Measurements from ENCODE around the gene ENOX1. TPM values are rescaled to one million over a fixed set of nuclear protein-coding genes. Genes with fewer than 3 reads are reported as not detected.

ENOX1 gene
- total and polyA plus RNA-seq, 2 of the 13 experiments (the other 11 are each of a cell fraction or from before 2014, with no cell fraction given) = not detected

- no peaks in the 10 kb centered on the region for H3K4me1 ChIP-seq (ENCODE audit: insufficient read depth, low read length)
- H3K79me2 ChIP-seq (ENCODE audit: insufficient read depth, low read length) = no peaks in the 10 kb centered on the region
- no peaks in the 10 kb centered on the region for H3K36me3 ChIP-seq (replicated peaks in 1 of 2; ENCODE audit: control insufficient read depth in 1 of 2, insufficient read depth in 2 of 2, low read length in 2 of 2)
- H2AFZ ChIP-seq (ENCODE audit: low read length) = no peak overlapping the region
- ChIA-PET CTCF (ENCODE audit: low intra/inter-chr PET ratio, low total read pairs) (no interaction called here), POLR2A (no interaction called here)
- in situ Hi-C loops (cut with HindIII; ENCODE audit: extremely low pct_ligation_motif_present, low pct_unique_long_range_greater_than_20kb) = no loop called here
- ATAC-seq = no peak
- H3K4me3 ChIP-seq (replicated peaks in 1 of 3; ENCODE audit: insufficient read depth in 1 of 3, low read depth in 2 of 3, low read length in 3 of 3) = no peak overlapping the region
- 75% methylated on average over 4 of the region's 4 CpGs for WGBS (ENCODE audit: low lambda C conversion rate)
- no peak overlapping the region for H3K27ac ChIP-seq (ENCODE audit: extremely low read length, insufficient read depth, low read length)
- no peaks in the 10 kb centered on the region for H3K9me3 ChIP-seq (ENCODE audit: low read length)
- no peak overlapping the region for H3K4me2 ChIP-seq (ENCODE audit: low read depth, low read length)
- intact Hi-C loops (cut with micrococcal nuclease; ENCODE audit: unreplicated experiment) = no loop called here
- BruUV-seq (replicated peaks) = no TSS peak
- DNase-seq (ENCODE audit: low spot score) = no peak
- H4K20me1 ChIP-seq (ENCODE audit: insufficient read depth, low read length) = no peaks in the 10 kb centered on the region
- FAIRE-seq = no peak
- no peaks in the 10 kb centered on the region; a peak in 1 of 5 replicates for H3K27me3 ChIP-seq (ENCODE audit: control insufficient read depth in 1 of 2, insufficient read depth in 2 of 2, low read length in 2 of 2)
- no peak overlapping the region for H3K9ac ChIP-seq (ENCODE audit: insufficient read depth, low read depth, low read length)
- TF ChIP-seq NCOA1 (CRISPR knock-in tag; IDR thresholded peaks at IDR 0.05) (no peak), ZNF530 (CRISPR knock-in tag; IDR thresholded peaks at IDR 0.05; ENCODE audit: low read depth) (no peak), SIX4 (CRISPR knock-in tag; IDR thresholded peaks at IDR 0.05) (no peak), ZNF17 (CRISPR knock-in tag; IDR thresholded peaks at IDR 0.05) (no peak), KLF6 (CRISPR knock-in tag; IDR thresholded peaks at IDR 0.05) (no peak), PHF20 (CRISPR knock-in tag; IDR thresholded peaks at IDR 0.05) (no peak), KDM1A (CRISPR knock-in tag; IDR thresholded peaks at IDR 0.05) (no peak), GATAD1 (CRISPR knock-in tag; IDR thresholded peaks at IDR 0.05) (no peak), ZNF33A (CRISPR knock-in tag; IDR thresholded peaks at IDR 0.05; ENCODE audit: borderline replicate concordance) (no peak), ZNF318 (CRISPR knock-in tag; IDR thresholded peaks at IDR 0.05) (no peak), FOXA1 (IDR thresholded peaks at IDR 0.05) (no peak), FOXA1 (CRISPR knock-in tag; IDR thresholded peaks at IDR 0.05) (no peak), ZSCAN5A (CRISPR knock-in tag; IDR thresholded peaks at IDR 0.05; ENCODE audit: borderline replicate concordance) (no peak), RARA (CRISPR knock-in tag; IDR thresholded peaks at IDR 0.05) (no peak), ZFP36L1 (CRISPR knock-in tag; IDR thresholded peaks at IDR 0.05) (no peak), GTF2F1 (IDR thresholded peaks at IDR 0.05; ENCODE audit: low read length) (no peak), ZNF224 (CRISPR knock-in tag; IDR thresholded peaks at IDR 0.05) (no peak)
These were observed 433.1 kb downstream of the ENOX1 start for GRCh38 chr13:43353631-43354030.

Measured in HepG2 (cell line).